Measurements from ENCODE around the gene TMCO4. TPM values are rescaled to one million over a fixed set of nuclear protein-coding genes. Genes with fewer than 3 reads are reported as not detected.

TMCO4 gene
- total and polyA plus RNA-seq, 2 of the 4 experiments (the other 2 are of a cell fraction): 7.3 to 8.6 TPM

DNA sequence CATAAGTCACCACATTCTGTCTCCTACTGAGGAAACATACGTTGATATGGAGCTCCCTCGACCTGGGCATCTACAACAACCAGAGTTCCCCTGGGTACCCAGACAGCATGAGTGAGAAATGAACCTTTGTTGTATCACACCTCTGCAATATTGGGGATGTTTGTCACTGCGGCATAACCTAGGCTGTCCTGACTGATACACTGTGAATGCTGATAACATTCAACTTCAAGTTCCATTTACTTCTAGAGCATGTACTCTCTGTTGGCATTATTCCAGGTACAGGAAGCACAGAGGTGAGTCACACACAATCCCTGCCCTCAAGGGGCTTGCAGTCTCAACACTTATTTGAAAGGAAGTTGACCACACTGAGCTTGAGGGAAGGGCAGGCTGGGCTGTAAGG is 69.5 kb downstream of the TMCO4 start:
- ChIA-PET POLR2A (ENCODE audit: unreplicated experiment) (no interaction called here), CTCF (interaction anchor here (0.9 kb wide), 1 partner anchor 15 kb away, joined by 4 read pairs; no protein-coding TSS in a partner anchor)
- H2BK20ac ChIP-seq (ENCODE audit: low read depth, low read length): no peak overlapping the region
- no CpG with 5 or more reads among the region's 3 CpGs for WGBS, 2 experiments (ENCODE audit: extremely low coverage in 2 of 2, insufficient read length in 1 of 2)
- ATAC-seq (ENCODE audit: low read depth): no peak
- no peaks in the 10 kb centered on the region for H3K27me3 ChIP-seq (ENCODE audit: control insufficient read depth, insufficient read depth, low read length)
- dilution Hi-C loops (cut with HindIII; ENCODE audit: low sequenced_read_pairs, unreplicated experiment) (no loop called here), in situ Hi-C loops (cut with MboI; ENCODE audit: low sequenced_read_pairs) (no loop called here), intact Hi-C loops (cut with micrococcal nuclease) (no loop called here)
- no peak overlapping the region for H4K8ac ChIP-seq (ENCODE audit: low read depth in 2 of 2, low read length in 2 of 2)
- H3K9me3 ChIP-seq (ENCODE audit: control insufficient read depth, insufficient read depth, low read length): peaks cover 7% of the 10 kb centered on the region
- no peaks in the 10 kb centered on the region for H4K20me1 ChIP-seq (ENCODE audit: insufficient read depth, low read length)
- TF ChIP-seq, protein P1, sequence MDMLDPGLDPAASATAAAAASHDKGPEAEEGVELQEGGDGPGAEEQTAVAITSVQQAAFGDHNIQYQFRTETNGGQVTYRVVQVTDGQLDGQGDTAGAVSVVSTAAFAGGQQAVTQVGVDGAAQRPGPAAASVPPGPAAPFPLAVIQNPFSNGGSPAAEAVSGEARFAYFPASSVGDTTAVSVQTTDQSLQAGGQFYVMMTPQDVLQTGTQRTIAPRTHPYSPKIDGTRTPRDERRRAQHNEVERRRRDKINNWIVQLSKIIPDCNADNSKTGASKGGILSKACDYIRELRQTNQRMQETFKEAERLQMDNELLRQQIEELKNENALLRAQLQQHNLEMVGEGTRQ (IDR thresholded peaks at IDR 0.05; ENCODE audit: low read depth, low read length): no peak
- TF ChIP-seq MXI1 (IDR thresholded peaks at IDR 0.05; ENCODE audit: borderline replicate concordance, low read depth, low read length) (no peak), MAZ (IDR thresholded peaks at IDR 0.05; ENCODE audit: borderline replicate concordance, low read depth, low read length) (no peak), RCOR1 (IDR thresholded peaks at IDR 0.05; ENCODE audit: insufficient replicate concordance, low read length) (no peak), CTCF (conservative IDR thresholded peaks at IDR 0.05; ENCODE audit: low read depth, low read length) (no peak), MAFK (IDR thresholded peaks at IDR 0.05; ENCODE audit: low read depth, low read length) (no peak), BHLHE40 (IDR thresholded peaks at IDR 0.05; ENCODE audit: low read depth, low read length) (no peak), POLR2A (IDR thresholded peaks at IDR 0.05; ENCODE audit: low read depth, low read length) (no peak), NFE2L2 (IDR thresholded peaks at IDR 0.05; ENCODE audit: low read depth, low read length) (no peak), RAD21 (IDR thresholded peaks at IDR 0.05; ENCODE audit: low read length) (no peak), SMC3 (IDR thresholded peaks at IDR 0.05; ENCODE audit: low read depth, low read length) (no peak)
- TF ChIP-seq, protein P2, sequence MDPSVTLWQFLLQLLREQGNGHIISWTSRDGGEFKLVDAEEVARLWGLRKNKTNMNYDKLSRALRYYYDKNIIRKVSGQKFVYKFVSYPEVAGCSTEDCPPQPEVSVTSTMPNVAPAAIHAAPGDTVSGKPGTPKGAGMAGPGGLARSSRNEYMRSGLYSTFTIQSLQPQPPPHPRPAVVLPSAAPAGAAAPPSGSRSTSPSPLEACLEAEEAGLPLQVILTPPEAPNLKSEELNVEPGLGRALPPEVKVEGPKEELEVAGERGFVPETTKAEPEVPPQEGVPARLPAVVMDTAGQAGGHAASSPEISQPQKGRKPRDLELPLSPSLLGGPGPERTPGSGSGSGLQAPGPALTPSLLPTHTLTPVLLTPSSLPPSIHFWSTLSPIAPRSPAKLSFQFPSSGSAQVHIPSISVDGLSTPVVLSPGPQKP (IDR thresholded peaks at IDR 0.05; ENCODE audit: borderline replicate concordance, low read depth, low read length): no peak
- no peak overlapping the region for H2BK15ac ChIP-seq (ENCODE audit: low read depth, low read length)
- H3K4me1 ChIP-seq (ENCODE audit: control insufficient read depth, insufficient read depth, low read length): peaks cover 6% of the 10 kb centered on the region; the same call in 1 of the 2 replicates
- H3K9me1 ChIP-seq (ENCODE audit: insufficient read depth, low read length): peaks cover 7% of the 10 kb centered on the region
- no peak overlapping the region for H3K18ac ChIP-seq (ENCODE audit: low read depth, low read length)
- no peak overlapping the region for H4K91ac ChIP-seq (ENCODE audit: insufficient read depth, low read depth, low read length)
- H3K14ac ChIP-seq (replicated peaks; ENCODE audit: low read depth, low read length): no peak overlapping the region
- H3K27ac ChIP-seq (ENCODE audit: insufficient read depth, low read length): no peak overlapping the region
- no peaks in the 10 kb centered on the region for H3K79me1 ChIP-seq (ENCODE audit: low read depth in 1 of 2, low read length in 2 of 2)
- no peak overlapping the region for H3K56ac ChIP-seq (ENCODE audit: extremely low read depth, insufficient read depth, low read length)
- H2BK5ac ChIP-seq (ENCODE audit: low read depth, low read length, poor library complexity, severe bottlenecking): no peak overlapping the region
- no TSS peak for BruUV-seq (replicated peaks)
- no peak overlapping the region for H4K5ac ChIP-seq (ENCODE audit: low read depth, low read length)
- H3K9ac ChIP-seq (ENCODE audit: low read depth, low read length): no peak overlapping the region
- H3K4me2 ChIP-seq (ENCODE audit: low read depth, low read length): no peak overlapping the region
- H2AK5ac ChIP-seq (ENCODE audit: low read depth, low read length): no peak overlapping the region
- H3K4ac ChIP-seq (ENCODE audit: low read depth, low read length): no peak overlapping the region
- no peak overlapping the region for H2AK9ac ChIP-seq (replicated peaks; ENCODE audit: low read depth, low read length, poor library complexity)
- H3K23ac ChIP-seq (ENCODE audit: low read depth, low read length): no peak overlapping the region
- no peak for DNase-seq
- H3K36me3 ChIP-seq (ENCODE audit: control insufficient read depth, insufficient read depth, low read length): peaks cover 29% of the 10 kb centered on the region
- H2BK120ac ChIP-seq (ENCODE audit: low read depth, low read length): no peak overlapping the region
- no peak overlapping the region for H2AFZ ChIP-seq (replicated peaks; ENCODE audit: low read length, poor library complexity)
- H3K4me3 ChIP-seq (ENCODE audit: insufficient read depth, low read depth, low read length): no peak overlapping the region
